ENCODE results near the gene GPR137B.

GRCh38 chr1:236161230-236161629 is 18.9 kb downstream of the GPR137B start:
- TF ChIP-seq CTCF (IDR thresholded peaks at IDR 0.05), result no peak
- no peak for TF ChIP-seq POLR2A (IDR thresholded peaks at IDR 0.05)
